Measurements from ENCODE around the gene HEXA.
"Not testable (repeated sequence)": the region's sequence is repeated elsewhere in the genome, so short reads cannot be mapped to it uniquely, and the experiment has no call there.

The HEXA gene

DNA sequence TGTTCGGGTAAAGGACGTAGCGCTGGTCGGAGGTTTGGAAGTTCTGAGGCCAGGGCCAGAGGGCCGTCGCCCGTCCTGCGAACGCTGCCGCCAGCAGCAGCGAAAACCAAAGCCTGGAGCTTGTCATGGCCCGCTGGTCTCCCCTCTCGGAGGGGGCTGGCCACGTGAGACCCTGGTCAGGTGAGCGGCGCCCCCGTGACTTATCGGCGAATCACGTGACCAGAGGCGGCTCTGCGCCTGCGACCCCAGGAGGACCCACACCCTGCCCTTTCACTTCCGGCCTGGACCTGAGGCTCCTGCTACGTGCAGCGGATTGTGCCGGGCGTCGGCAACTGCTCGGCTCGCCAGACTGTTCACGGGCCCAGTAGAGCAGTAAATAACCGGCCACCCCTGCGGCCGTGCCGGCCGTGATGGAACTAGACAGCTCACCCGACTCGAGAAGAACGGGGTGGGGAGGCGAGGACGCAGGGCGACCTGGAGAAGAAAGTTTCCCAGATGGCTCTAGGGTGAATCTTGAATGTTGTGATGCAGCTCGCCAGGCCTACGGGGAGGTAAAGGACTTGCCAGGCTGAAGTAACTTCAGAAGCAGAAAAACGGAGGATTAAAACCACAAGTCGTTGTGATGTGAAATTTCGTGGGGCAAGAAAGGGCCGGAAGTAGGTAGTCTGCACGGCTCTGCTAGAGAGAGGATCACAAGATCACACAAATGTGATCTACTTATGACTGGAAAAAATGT lies at the start of gene HEXA:
Gene HEXA (minus strand): TSS at position 169 of the 736 bp plus-strand sequence. CDS start 42 bp downstream, at position 127.
- peak; percentile 69 for DNase-seq

DNA sequence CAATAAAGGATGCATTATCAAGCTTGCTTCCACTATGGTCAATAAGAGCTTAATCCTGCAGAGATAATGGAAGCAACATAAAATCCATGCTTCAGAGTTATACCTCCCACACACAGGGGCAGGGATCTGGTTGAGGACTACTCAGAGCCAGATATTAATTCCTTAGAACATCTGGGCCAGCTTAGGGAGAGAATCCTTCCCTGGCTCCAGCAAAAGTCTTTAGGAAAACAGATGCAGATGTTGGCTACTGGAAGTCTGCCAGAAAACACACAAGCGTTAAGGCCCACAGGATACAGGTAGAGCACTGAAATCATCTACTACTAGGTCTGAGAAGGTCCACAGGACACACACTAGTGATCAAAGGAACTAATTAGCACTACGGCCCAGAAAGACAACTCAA lies 47.4 kb upstream of the HEXA start:
- DNase-seq, result no peak

DNA sequence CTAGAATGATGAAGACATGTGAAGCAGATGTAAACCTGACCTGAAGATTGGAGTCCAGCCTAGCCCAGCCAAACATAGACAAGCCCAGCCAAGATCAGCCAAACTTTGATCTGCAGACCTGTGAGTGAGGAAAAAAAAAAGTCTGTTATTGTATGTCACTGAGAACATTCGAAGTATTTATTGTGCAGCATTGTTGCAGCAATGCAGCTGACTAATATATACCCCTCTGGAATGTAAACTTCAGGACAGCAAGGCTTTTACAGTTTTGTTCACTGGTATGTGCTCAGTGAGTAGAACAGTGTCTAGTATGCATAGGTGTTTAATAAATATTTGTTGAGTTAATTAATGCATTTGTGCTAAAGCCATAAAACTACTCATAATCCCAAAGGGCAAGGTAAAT lies 45.7 kb upstream of the HEXA start:
- no peak for DNase-seq

DNA sequence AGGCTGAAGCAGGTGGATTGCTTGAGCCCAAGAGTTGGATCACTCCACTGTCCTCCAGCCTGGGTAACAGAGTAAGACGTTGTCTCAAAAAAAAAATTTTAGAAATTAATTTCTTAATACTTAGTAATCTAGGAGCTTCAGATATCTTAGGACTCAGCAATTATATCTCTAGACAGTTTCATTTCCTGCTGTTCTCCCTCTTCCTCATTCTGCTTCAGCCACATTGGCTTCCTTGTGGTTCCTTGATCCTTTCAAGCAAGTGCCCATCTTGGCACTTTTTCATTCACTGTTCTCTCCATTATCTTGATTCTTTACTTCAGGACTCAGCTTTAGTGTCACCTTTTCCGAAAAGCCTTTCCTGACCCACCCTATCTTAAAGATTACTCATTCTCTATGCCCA lies 44.8 kb upstream of the HEXA start:
- DNase-seq, result no peak

DNA sequence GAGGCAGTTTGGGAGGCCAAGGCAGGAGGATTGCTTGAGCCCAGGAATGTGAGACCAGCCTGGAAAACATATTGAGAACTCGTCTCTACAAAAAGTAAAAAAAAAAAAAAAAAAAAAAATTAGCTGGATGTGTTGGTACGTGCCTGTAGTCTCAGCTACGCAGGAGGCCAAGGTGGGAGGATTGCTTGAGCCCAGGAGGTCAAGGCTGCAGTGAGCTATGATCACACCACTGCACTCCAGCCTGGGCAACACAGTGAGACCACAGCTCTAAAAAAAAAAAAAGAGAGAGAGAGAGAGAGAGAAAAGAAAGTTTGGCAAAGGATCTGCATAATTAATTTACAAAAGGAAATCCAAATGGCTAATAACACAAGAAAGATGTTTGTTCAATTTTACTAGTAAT lies 44.0 kb upstream of the HEXA start:
- not testable (repeated sequence) for DNase-seq

DNA sequence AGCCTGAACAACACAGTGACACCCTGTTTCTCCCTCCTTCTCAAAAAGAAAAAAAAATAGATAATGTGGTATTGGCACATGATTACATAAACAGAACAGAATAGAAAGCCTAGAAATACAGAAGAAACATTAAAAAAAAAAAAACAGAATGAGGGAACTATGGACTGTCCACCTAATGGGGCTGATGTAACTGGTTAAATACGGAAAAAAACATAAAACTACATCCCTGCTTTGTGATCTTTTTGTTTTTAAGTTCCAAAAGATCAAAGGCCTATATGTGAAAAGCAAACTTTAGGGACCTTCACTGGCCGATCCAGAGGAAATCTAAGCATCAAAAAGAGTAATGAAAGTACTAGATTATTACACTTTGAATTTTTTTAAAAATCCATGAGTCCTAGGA lies 39.5 kb upstream of the HEXA start:
- DNase-seq, result no peak

DNA sequence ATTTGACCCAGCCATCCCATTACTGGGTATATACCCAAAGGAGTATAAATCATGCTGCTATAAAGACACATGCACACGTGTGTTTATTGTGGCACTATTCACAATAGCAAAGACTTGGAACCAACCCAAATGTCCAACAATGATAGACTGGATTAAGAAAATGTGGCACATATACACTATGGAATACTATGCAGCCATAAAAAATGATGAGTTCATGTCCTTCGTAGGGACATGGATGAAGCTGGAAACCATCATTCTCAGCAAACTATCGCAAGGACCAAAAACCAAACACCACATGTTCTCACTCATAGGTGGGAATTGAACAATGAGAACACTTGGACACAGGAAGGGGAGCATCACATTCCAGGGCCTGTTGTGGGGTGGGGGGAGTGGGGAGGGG lies 37.5 kb upstream of the HEXA start:
- DNase-seq, result not testable (repeated sequence)

DNA sequence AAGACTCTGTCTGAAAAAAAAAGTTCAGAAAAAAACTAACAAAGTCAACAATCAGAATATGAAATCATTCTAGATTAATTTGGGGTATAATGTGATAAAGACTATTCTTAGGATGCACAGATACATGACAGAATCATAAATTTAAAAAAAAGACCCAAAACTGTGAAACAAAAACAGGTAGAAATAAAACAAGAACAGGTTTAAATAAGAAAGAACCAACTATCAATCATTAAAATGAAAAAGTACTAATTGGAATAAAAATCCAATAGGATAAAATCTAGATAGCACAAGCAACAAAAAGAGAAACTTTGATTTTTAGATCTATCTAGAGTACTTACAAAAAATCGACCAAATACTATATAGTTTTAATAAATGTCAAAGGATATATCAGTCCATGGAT lies 35.7 kb upstream of the HEXA start:
- no peak for DNase-seq

DNA sequence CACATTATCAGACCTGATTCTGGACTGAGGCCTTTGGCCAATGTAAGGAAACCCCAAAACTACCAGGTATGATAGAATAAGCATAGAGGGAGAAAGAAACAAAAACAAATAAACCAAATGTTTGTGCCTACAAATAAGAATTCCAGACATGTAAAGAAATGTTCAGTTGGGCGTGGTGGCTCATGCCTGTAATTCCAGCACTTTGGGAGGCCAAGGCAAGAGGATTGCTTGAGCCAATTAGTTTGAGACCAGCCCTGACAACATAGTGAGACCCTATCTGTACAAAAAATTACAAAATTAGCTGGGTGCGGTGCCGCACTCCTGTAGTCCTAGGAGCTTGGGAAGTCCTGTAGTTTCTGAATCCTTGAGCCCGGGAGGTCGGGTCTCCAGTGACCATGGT lies 35.3 kb upstream of the HEXA start:
- DNase-seq, result no peak

DNA sequence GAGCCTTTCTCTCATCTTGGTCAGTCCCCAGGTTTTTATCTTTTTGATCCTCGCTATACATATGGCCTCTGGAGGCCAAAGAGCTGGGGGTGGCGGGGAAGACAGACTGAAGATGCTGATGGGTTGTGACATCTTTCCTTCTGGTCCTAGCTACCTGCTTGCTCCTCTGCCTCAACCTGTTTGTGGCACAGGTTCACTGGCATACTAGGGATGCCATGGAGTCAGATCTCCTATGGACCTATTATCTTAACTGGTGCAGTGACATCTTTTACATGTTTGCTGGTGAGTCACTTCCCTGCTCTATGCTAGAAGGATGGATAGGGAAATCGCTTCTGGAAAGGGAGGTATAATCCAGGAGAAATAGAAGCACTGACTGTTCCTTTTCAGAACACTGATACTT lies 31.1 kb upstream of the HEXA start:
- DNase-seq, result no peak

DNA sequence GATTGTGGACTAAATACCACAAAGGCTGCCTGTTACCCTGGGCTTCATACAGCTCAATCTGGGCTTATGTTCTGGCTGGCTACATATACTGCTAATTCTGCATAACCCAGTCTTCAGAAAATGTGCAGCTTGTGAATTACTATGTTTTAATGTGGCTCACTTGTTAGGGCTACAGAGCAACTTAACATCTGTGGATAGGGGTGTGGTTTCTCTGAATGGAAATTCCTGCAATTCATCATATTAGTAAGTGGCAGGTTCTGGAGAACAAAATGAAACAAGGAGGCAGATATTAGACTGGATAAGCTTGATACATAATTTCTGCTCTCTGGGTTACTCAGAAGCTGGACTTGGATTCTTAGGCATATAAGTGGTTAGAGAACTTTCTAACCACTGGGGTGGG lies 29.0 kb upstream of the HEXA start:
- DNase-seq, result no peak

DNA sequence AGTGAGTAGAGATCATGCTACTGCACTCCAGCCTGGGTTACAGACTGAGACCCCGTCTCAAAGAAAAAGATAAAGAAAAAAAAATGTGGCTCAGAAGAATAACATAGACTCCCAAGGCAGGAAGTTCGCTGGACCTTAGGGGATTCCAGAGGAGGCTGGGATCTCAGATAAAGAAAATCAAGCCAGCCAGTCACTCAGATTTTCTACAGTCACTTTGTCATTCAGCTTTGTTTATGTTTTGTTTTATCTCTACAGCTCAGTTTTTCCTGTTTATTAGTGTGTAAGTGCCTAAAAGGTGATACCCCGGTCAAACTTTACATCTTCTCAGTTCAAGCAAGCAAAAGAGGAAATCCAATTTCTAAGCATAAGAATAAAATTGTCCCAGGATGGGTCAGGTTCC lies 28.5 kb upstream of the HEXA start:
- DNase-seq, result no peak

DNA sequence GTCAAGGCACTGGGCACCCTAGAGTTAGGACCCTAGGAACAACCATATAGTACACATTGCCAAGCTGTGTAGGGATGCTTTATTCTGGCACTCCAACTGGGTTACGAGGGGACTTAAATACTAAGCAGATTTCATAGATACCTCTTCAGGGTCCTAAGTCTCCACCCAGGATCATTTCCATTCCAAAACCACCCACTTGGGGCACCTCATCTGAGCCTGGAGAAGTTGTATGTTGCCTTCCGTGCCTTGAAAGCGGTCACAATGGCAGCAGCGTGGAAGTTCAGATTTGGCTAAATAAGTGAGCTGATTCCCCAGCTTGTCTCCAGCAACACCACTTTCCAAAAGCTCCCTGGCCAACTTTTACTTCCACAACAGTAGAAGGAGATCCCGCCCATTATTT lies 26.9 kb upstream of the HEXA start:
- no peak for DNase-seq

DNA sequence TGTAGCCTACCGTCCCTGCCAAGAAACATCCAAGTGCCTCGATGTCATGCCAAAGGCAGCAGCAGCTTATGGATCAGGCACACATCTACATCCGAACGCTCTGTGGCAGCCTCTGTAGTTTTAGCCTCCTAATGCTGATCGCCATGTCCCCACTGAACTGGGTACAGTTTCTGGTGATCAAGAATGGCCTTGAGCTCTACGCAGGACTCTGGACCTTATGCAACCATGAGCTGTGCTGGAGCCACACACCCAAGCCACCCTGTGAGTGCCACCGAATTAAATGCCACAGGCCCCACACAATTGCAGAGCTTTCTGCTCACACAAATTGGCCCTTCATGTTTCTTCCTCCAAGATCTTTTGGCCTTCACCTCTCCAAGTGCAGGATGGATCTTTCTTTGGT lies 22.8 kb upstream of the HEXA start:
- no peak for DNase-seq

DNA sequence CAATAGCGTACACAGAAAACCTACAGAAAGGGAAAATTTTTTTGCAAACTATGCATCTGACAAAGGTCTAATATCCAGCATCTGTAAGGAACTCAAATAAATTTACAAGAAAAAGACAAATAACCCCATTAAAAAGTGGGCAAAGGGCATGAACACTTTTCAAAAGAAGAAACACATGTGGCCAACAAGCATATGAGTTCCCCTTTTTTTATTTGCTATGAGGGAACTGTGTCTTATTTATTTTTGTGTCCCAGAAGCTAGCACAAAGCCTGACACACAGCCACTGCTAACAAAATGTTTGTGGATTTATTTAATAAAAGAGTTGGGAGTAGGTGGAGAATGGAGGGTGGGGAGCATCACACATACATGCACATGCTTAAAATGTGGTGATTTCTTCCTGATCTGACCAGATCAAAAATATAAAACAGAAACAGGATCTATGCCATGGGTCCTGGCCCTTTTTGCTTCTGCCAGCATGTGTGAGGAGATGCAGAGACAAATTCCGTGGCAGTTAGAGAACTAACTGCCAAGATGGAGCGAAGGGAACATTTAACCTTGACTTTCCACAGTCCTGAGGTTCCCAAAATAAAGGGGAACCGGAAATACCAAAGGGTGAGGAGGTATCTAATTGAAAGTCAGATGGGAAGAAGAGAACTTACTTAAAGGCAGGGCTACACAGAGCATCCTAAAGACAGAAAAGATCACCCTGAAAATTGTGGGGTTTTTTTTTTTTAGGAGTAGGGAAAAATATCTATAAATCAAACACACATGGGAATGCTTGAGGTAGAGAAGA lies 22.2 kb upstream of the HEXA start, which contains the start of gene TMEM202:
Gene TMEM202 (plus strand): TSS at position 510 of the 793 bp plus-strand sequence. CDS start 22 bp downstream, at position 532.
- no peak for DNase-seq

DNA sequence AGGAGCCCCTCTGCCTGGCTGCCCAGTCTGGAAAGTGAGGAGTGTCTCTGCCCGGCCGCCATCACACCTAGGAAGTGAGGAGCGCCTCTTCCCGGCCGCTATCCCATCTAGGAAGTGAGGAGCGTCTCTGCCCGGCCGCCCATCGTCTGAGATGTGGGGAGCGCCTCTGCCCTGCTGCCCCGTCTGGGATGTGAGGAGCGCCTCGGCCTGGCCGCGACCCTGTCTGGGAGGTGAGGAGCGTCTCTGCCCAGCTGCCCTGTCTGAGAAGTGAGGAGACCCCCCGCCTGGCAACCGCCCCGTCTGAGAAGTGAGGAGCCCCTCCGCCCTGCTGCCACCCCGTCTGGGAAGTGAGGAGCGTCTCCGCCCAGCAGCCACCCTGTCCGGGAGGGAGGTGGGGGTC lies 20.5 kb upstream of the HEXA start:
- not testable (repeated sequence) for DNase-seq

DNA sequence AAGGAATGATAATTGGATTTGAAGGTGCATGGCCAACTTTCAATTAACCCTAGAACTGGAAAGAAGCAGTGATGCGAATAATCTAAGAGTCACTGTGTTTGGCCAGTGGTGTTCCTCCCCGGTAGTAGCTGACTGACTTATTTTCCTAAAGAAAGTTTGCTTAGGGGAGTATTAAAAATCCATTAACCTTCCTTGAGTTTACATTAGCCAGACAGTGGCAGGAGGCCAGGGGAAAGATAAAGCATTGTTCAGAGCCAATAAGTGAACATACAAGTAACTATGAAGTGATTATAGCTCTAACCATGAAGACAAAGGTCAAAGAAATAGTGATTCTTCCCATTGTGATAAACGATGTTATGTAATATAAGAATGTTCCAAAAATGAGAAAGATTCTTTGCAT lies 13.4 kb upstream of the HEXA start:
- no peak for DNase-seq

DNA sequence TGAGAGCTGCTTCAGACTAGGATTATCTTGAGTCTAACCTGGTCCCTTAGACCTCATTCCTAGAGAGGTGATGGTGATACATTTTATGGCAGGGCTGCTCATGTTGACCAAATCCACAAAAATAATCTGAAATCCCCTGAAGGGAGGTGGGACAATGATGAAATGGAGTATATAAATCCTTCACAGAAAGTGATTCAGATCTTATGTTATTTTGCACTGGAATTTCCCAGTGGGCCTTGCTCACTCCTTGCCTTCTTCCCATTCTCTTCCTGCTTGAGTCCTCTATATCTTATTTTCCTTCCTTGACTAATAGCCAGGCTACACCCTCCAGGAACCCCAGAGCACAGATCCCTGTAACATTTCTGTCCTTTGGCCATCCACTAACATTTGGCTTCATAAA lies 11.9 kb upstream of the HEXA start:
- DNase-seq, result no peak

DNA sequence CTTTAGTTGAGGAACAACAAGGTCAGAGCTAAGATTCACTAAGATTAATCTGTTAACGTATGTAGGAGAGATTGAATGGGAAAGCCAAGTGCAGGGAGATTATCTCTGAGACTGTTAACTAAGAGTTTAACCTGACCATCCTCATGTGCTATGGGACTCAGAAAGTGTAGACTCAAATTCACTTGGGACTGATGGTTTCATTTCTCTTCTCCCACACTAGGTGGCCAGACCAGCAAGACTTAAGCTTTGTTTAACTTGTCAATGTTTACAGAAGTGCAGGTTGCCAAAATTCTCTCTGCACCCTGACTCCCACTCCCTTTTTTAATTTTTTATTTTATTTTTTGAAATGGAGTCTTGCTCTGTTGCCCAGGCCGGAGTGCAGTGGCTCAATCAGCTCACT lies 6.3 kb upstream of the HEXA start:
- DNase-seq, result no peak

DNA sequence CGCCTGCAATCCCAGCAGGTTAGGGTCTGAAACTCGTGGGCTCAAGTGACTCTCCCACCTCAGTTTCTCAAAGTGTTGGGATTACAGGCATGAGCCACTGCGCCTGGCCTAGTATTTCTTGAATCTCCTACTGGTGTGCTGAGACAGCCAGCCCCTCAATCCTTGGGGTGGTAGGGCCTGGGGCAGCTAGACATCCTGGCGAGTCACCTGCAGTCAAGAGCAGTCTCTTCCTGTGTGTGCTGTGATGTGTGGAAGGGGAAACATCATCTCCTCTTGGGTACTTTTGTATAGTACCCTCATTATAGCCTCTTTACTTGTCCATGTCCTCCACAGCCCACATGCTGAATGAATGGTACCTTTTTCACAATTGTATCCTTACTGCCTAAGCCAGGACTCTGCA lies 4.9 kb upstream of the HEXA start:
- DNase-seq, result no peak

DNA sequence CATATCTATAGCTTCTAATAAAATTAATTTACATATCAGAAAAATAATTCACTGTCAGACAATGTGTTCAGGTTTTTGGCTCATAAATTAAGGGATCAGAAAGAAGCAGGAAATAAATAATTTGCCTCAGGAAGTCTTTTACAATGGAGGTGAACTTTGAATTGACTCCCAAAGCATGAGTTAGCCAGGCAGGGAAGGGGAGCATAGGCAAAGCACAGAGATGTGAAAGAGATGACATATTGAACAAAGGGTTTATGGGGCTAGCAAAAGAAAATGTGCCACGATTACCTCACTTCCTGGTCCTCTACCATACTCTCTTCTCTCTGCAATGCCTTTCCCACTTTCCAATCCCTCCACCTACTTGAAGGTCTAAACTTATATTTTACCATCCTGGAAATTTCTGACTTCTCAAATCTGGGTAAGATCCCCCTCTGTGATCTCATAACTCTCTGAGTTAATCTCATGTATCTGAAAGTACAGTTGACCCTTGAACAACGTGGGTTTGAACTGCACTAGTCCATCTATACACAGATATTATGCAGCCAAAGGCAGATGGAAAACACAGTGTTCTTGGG lies 4.1 kb upstream of the HEXA start:
- no peak for DNase-seq

DNA sequence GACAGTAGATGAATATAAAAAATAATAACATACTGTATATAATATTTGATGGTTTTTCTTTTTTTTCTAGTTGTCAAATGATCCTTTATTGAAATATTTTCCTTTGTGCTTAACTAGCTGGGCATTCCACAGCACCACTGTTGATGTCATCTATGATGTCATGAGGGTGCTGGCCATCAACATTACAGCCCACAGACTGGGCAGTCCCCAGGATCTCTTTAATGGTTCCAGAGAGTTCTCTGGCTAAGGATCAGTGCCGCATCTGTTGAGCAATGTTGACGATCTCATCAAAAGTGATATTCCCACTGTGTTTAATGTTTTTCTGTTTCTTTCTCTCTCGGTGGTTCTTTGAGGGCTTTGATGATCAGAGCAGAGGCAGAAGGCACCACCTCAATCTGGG lies 3.3 kb upstream of the HEXA start:
- not testable (repeated sequence) for DNase-seq

DNA sequence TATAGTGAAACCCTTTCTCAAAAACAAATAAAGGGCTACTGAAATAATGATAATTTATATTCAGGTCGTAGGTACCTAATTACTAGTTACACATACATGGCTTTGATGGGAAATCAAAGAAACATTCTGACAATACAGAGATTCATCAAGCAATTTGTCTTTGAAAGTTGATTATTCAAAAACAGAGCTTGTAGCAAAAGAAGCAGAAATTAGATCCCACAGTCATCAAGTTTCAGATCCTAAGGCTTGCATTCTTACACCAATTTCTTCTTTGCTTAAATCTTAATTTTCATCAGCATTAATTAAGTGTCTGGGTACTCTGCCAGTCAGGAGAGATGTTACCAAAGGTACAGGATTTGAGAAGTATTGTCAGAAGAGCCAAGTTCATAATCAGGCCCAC lies 1.5 kb upstream of the HEXA start:
- no peak for DNase-seq

DNA sequence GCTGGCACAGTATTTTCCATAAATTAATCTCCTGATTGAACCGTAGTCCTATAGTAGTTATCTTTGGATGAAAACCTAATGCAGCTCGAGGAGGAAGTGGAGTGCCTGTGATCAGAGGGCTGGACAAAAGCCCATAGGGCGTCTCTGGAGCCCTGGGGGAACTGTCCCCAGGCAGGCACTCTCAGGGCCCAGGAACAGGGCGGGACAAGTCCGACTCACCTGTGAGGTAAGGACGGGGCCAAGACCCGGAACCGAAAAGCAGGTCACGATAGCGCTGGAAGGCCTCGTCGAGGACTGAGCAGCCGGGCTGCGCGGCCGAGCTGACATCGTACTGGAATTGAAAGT lies 341 bp downstream of the HEXA start:
- no peak for DNase-seq

All from 8988T (cell line).